Central memory CD8-positive, alpha-beta T cell (primary cell): Measurements from ENCODE around the gene ZC3H18.

Experiments used
- ATAC-seq: fragments of 150-1000 bp; cut with Tn5 transposase; replicated peaks from 2 replicates; pipeline ENCODE4 v1.10.0; 2022; ENCODE audit warnings: mild to moderate bottlenecking, moderate FRiP score, moderate number of reproducible peaks; ENCODE audit not compliant: poor library complexity, severe bottlenecking; ENCODE audit errors: extremely low read depth
- DNase-seq, 2 donors: peaks; one replicate each; pipeline ENCODE4 v3.0.0; 2021; ENCODE audit warnings: low spot score in 2 of 2
- H3K27ac Mint-ChIP-seq: one replicate; pipeline ENCODE4 v1.8.0; 2022; ENCODE audit warnings: low read depth, mild to moderate bottlenecking, moderate library complexity, mixed read lengths
- H3K27me3 Mint-ChIP-seq: one replicate; pipeline ENCODE4 v1.8.0; 2022; ENCODE audit warnings: mixed read lengths
- H3K36me3 Mint-ChIP-seq: one replicate; pipeline ENCODE4 v1.8.0; 2022; ENCODE audit warnings: mild to moderate bottlenecking, moderate library complexity, mixed read lengths; ENCODE audit not compliant: insufficient read depth
- H3K4me1 Mint-ChIP-seq: one replicate; pipeline ENCODE4 v1.8.0; 2022; ENCODE audit warnings: mixed read lengths
- H3K4me3 Mint-ChIP-seq: one replicate; pipeline ENCODE4 v1.8.0; 2022; ENCODE audit warnings: mild to moderate bottlenecking, moderate library complexity, mixed read lengths
- H3K9me3 Mint-ChIP-seq: one replicate; pipeline ENCODE4 v1.8.0; 2022; ENCODE audit warnings: mixed read lengths

Gene ZC3H18

GRCh38 chr16:88560714-88561484 lies 9.3 kb upstream of the ZC3H18 start:
- no peak overlapping the region for H3K27ac Mint-ChIP-seq
- DNase-seq = no peak
- peaks cover 4% of the 10 kb centered on the region for H3K9me3 Mint-ChIP-seq
- H3K4me1 Mint-ChIP-seq = peaks cover 5% of the 10 kb centered on the region
- no peak overlapping the region for H3K4me3 Mint-ChIP-seq
- ATAC-seq = no peak
- peaks cover 8% of the 10 kb centered on the region for H3K36me3 Mint-ChIP-seq
- no peaks in the 10 kb centered on the region for H3K27me3 Mint-ChIP-seq

- DNase-seq (peak in 1 of 2 donors; percentile 48), ATAC-seq (peak; percentile 52)
- no peak overlapping the region for H3K4me3 Mint-ChIP-seq
- no peaks in the 10 kb centered on the region for H3K9me3 Mint-ChIP-seq
- H3K36me3 Mint-ChIP-seq = peaks cover 6% of the 10 kb centered on the region
- no peak overlapping the region for H3K27ac Mint-ChIP-seq
- H3K27me3 Mint-ChIP-seq = no peaks in the 10 kb centered on the region
- peaks cover 5% of the 10 kb centered on the region for H3K4me1 Mint-ChIP-seq
Observed at GRCh38 chr16:88561485-88562359, 8.5 kb upstream of the ZC3H18 start.

- H3K27ac Mint-ChIP-seq = no peak overlapping the region
- ATAC-seq = no peak
- H3K36me3 Mint-ChIP-seq = peaks cover 18% of the 10 kb centered on the region
- no peak for DNase-seq
- H3K27me3 Mint-ChIP-seq = no peaks in the 10 kb centered on the region
- H3K4me3 Mint-ChIP-seq = no peak overlapping the region
- no peaks in the 10 kb centered on the region for H3K9me3 Mint-ChIP-seq
- H3K4me1 Mint-ChIP-seq = peaks cover 8% of the 10 kb centered on the region
Observed at GRCh38 chr16:88566158-88566557, 4.0 kb upstream of the ZC3H18 start.

GRCh38 chr16:88568710-88569613 lies 1.2 kb upstream of the ZC3H18 start:
- peaks cover 15% of the 10 kb centered on the region for H3K4me1 Mint-ChIP-seq
- peaks cover 24% of the 10 kb centered on the region for H3K36me3 Mint-ChIP-seq
- no peak for ATAC-seq
- H3K4me3 Mint-ChIP-seq = peak overlapping the region; percentile 85
- peak overlapping the region; percentile 74 for H3K27ac Mint-ChIP-seq
- H3K9me3 Mint-ChIP-seq = no peaks in the 10 kb centered on the region
- no peaks in the 10 kb centered on the region for H3K27me3 Mint-ChIP-seq
- DNase-seq = no peak

GRCh38 chr16:88569614-88569984 lies 604 bp upstream of the ZC3H18 start:
- no peaks in the 10 kb centered on the region for H3K27me3 Mint-ChIP-seq
- H3K27ac Mint-ChIP-seq = peak overlapping the region; percentile 74
- peak; percentile 22 for ATAC-seq
- H3K9me3 Mint-ChIP-seq = no peaks in the 10 kb centered on the region
- no peak for DNase-seq
- peaks cover 29% of the 10 kb centered on the region for H3K36me3 Mint-ChIP-seq
- H3K4me3 Mint-ChIP-seq = peak overlapping the region; percentile 85
- peaks cover 15% of the 10 kb centered on the region for H3K4me1 Mint-ChIP-seq

- Mint-ChIP-seq H3K27me3 (no peaks in the 10 kb centered on the region), H3K27ac (peak overlapping the region; percentile 74), H3K4me1 (peaks cover 15% of the 10 kb centered on the region), H3K36me3 (peaks cover 35% of the 10 kb centered on the region), H3K4me3 (peak overlapping the region; percentile 85), H3K9me3 (no peaks in the 10 kb centered on the region)
- ATAC-seq (peak; percentile 59), DNase-seq (peak; percentile 32 to 41)
Observed at GRCh38 chr16:88570691-88571092, 489 bp downstream of the ZC3H18 start.

GRCh38 chr16:88575251-88575650 lies 5.0 kb downstream of the ZC3H18 start:
- Mint-ChIP-seq H3K36me3 (peaks cover 50% of the 10 kb centered on the region), H3K4me3 (no peak overlapping the region), H3K4me1 (peaks cover 42% of the 10 kb centered on the region), H3K27me3 (no peaks in the 10 kb centered on the region), H3K27ac (no peak overlapping the region), H3K9me3 (no peaks in the 10 kb centered on the region)
- ATAC-seq (no peak), DNase-seq (no peak)

GRCh38 chr16:88576307-88576706 lies 6.1 kb downstream of the ZC3H18 start:
- peaks cover 45% of the 10 kb centered on the region for H3K36me3 Mint-ChIP-seq
- no peak for DNase-seq
- H3K9me3 Mint-ChIP-seq = no peaks in the 10 kb centered on the region
- H3K4me1 Mint-ChIP-seq = peaks cover 43% of the 10 kb centered on the region
- no peak for ATAC-seq
- no peaks in the 10 kb centered on the region for H3K27me3 Mint-ChIP-seq
- no peak overlapping the region for H3K27ac Mint-ChIP-seq
- H3K4me3 Mint-ChIP-seq = no peak overlapping the region

- H3K36me3 Mint-ChIP-seq = peaks cover 41% of the 10 kb centered on the region
- peak overlapping the region; percentile 87 for H3K27ac Mint-ChIP-seq
- DNase-seq (no peak), ATAC-seq (no peak)
- H3K9me3 Mint-ChIP-seq = no peaks in the 10 kb centered on the region
- no peak overlapping the region for H3K4me3 Mint-ChIP-seq
- H3K4me1 Mint-ChIP-seq = peaks cover 41% of the 10 kb centered on the region
- no peaks in the 10 kb centered on the region for H3K27me3 Mint-ChIP-seq
Observed at GRCh38 chr16:88577166-88577565, 7.0 kb downstream of the ZC3H18 start.

GRCh38 chr16:88578446-88579313 lies 8.5 kb downstream of the ZC3H18 start:
- Mint-ChIP-seq H3K27ac (no peak overlapping the region), H3K4me1 (peaks cover 38% of the 10 kb centered on the region), H3K9me3 (no peaks in the 10 kb centered on the region), H3K4me3 (no peak overlapping the region), H3K27me3 (no peaks in the 10 kb centered on the region), H3K36me3 (peaks cover 40% of the 10 kb centered on the region)
- ATAC-seq (no peak), DNase-seq (no peak)

- DNase-seq (no peak), ATAC-seq (no peak)
- Mint-ChIP-seq H3K9me3 (no peaks in the 10 kb centered on the region), H3K27ac (peak overlapping the region; percentile 38), H3K36me3 (peaks cover 30% of the 10 kb centered on the region), H3K4me3 (no peak overlapping the region), H3K27me3 (no peaks in the 10 kb centered on the region), H3K4me1 (peaks cover 47% of the 10 kb centered on the region)
Observed at GRCh38 chr16:88580371-88580770, 10.2 kb downstream of the ZC3H18 start.
